ENCODE data around the gene SRD5A1.

The SRD5A1 gene

DNA sequence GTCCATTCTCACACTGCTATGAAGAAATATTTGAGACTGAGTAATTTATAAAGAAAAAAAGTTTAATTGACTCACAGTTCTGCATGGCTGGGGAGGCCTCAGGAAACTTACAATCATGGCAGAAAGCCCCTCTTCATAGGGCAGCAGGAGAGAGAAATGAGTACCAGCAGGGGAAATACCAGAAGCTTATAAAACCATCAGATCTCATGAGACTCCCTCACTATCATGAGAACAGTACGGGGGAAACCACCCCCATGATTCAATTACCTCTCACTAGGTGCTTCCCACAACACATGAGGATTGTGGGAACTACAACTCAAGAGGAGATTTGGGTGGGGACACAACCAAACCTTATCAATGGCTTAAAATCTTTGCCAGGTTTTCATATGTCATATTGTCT, 59.7 kb downstream of the SRD5A1 start:
- no peak for DNase-seq

- DNase-seq = no peak
Measured at GRCh38 chr5:6698696-6699095, 65.5 kb downstream of the SRD5A1 start.

GRCh38 chr5:6699357-6699756, 66.1 kb downstream of the SRD5A1 start:
- no peak for DNase-seq

DNA sequence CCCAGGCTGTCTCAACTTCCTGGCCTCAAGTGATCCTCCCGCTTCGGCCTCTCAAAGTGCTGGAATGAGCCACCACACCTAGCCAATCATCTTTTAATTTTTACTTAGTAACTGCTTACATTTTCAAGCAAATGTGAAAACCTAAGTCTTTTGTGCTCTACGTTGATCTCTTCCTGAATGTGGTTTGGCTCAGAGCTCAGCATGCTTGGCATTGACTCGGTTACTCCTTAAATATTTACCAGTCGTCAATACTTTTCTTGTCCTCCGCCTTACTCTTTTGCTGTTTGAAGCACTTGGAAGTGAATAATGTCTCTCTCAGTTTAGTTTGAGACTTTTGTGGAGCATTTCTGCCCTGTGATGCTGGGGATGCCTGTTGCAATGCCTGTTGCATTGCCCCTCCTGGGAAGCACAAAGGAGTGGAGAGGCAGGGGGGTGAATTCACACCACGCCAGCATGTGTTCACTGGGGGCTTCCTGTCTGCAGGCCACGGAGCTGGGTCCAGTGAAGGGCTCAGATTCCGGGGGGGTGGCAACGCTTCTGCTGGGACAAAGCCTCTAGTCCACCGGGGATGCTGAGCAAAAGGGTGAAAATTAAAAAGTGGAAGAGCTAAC, 66.9 kb downstream of the SRD5A1 start:
- no peak for DNase-seq

DNA sequence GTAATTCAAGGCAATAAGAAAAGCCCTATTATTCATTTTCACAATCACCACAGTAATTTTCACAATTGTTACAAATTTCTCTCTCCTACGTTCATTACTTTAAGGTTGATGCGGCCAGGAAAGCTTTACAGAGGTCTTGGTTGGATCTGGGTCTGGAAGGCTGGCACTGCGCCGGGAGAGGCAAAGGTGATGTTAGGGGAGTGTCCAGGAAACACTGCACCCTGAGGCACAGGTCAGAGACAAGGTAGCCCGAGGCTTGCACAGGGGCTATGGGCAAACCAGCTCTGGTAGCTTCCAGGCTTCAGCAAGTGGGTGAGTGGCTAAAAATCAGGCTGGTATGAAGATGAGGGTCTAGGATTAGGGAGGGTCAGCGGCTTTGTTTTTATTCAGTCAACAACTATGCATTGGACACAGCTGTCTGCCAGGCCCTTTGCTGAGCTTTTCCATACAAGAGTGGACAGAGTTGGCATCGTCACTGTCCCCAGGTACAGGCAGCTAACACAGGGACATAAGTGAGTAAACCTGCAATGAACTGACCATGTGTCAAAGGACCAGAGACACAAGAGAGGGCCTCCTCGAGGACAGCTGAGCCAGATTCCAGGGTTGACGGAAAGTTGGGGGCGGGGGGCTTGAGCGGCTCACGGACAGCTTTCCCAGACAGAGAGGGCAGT, 67.6 kb downstream of the SRD5A1 start:
- no peak for DNase-seq

DNA sequence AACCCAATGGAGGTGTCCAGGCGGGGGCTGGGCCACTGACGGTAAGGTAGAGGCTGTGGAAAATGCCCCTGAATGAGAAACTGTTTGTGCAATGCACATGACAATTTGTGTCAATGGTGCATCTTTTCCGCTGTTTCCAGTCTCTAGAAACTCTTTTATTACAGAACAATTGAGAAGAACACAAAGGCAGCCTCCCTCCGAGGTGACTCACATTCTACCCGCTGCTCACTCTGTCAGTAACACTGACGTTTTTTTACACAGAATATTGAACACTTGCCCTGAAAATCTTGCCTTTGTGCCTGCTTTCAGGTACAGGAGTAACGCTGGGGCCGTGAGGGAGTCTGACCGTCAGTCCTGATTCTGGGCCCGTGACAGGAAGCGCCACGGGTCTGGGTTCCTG, 68.3 kb downstream of the SRD5A1 start:
- DNase-seq = no peak

DNA sequence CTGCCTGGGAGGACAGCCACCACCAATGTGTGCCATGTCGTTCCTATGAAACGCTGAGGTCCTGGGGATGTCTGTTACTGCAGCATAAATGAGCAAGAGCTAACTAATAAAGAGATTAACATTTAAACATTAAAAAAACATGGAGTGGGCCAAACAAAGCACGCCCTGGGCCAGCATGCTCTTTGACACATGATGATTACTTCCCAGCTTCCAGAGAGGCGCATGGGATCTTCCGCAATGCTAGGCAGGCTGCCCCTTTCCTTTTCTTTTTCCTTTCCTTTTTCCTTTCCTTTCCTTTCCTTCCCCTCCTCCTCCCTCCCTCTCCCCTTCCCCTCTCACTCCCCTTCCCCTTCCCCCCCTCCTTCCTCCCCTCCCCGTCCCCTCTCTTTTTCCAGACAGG, 69.4 kb downstream of the SRD5A1 start:
- no peak for DNase-seq

- DNase-seq = no peak
Measured at GRCh38 chr5:6703806-6704205, 70.6 kb downstream of the SRD5A1 start.

DNA sequence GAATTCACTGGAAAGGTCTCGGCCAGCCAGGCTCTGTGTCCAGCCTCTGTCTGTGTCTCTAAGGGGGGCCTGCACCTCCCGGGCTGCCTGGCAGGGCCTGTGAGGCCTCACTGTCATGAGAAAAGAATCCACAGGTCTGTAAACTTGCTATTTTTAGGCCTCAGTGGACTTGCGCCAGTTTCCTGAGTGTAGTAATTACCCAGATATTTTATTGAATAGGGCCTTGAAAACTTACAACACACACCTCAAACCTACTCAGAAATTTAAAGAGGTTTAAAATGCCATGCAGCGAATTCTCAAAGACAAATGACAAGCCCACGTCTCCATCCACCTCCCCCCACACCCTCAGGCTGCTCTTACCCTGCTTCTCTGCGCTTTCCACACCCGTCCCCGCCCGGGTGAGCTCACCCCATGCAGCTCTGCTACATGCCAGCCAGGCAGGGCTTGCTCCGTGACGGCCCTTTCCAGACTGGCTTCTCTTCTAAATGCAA, 71.2 kb downstream of the SRD5A1 start:
- DNase-seq = no peak

DNA sequence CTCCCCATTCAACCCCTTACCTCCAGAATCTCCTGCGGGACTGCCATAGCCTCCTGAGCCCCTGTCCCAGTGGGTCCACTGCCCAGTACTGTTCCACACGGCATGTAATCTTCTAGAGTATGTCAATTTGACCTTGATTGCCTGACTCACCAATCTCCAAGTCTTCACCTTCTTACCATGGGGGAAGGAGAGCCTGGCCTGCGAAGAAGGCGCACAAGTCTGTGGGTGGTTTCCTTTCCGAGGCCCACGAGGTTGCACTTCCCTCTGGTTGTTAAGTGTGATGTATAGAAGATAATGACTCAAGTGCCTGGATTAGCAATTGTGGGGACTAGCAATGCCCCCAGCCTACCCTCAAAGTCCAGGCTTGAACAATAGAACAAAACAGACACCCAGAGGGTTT, 71.8 kb downstream of the SRD5A1 start:
- DNase-seq = no peak

GRCh38 chr5:6705959-6706358, 72.7 kb downstream of the SRD5A1 start:
- DNase-seq = no peak

DNA sequence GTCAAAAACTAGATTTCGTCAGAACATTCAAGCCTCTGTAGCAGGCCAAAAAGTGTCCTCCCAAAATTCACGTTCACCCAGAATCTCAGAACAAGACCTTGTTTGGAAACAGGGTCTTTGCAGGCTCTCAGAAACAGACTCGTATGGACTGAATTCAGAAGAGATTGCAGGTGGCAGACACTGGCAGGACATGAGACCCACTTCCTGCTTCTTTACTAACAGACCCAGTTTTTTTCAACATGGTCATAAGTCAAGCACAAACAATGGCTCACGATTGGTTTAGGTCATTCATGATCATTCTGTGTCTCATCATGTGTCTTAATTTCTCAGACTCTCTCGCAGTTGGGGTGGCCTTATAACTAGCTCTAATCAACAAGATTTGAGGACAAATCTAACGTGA, 74.6 kb downstream of the SRD5A1 start:
- no peak for DNase-seq

- DNase-seq = no peak
Measured at GRCh38 chr5:6708814-6709213, 75.6 kb downstream of the SRD5A1 start.

DNA sequence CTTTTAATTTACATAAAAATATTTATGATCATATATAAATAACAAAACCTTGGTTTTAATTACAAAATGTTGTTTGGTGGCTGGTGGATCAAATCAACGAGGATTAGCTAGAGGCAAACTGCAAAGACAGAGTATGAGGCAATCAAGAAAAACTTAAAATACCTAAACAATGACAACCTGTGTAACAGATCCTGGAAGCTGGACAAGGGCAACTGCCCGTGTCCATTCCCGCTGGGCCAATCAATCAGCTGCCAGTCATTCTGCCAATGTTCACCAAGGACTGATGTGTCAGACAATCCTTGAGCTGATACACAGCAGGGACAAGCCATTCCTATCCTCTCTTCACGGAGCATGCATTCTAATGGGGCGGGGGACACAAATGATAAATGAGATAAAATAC, 76.8 kb downstream of the SRD5A1 start:
- DNase-seq = no peak

- no peak for DNase-seq
Measured at GRCh38 chr5:6710551-6711318, 77.5 kb downstream of the SRD5A1 start.

GRCh38 chr5:6711409-6712141, 78.3 kb downstream of the SRD5A1 start:
- DNase-seq = no peak

GRCh38 chr5:6712142-6712576, 78.9 kb downstream of the SRD5A1 start:
- peak; percentile 41 for DNase-seq

DNA sequence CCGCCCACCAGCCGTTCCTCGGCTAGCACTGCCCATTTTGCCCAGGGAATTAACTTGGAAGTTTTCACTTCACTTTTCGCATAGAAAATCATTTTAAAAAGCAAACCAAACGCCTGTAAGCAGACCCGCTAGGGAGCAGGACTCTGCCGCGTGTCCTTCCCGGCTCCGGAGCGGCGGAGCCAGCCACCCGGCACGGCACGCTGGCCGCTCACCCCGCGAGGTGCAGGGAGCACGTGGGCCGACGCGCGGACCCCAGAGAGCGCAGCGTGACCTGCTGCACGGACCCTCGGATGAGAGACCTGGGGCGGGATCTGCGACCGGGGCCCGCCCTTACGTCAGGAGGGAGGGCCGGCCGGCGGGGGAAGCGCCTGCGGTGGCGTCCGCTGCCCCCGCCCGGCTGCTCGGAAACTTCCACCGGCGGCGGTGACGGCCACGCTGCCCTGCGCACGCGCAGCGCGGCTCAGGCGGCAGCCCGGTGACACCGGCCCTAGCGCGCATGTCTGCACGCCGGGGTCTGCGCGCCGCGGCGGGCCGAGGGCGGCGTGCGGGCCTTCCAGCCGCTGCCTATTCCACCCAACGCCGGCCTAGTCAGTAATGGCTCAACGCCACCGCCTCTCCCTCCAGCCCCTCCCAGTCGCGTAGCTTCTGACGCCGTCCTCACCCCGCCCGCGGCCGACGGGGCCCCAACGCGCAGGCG, 79.5 kb downstream of the SRD5A1 start:
- DNase-seq = peak; percentile 97

- no peak for DNase-seq
Measured at GRCh38 chr5:6713274-6714225, 80.3 kb downstream of the SRD5A1 start, which contains the start of gene TENT4A. Gene TENT4A, plus strand, starts transcription at chr5:6713432. Its CDS starts 552 bp downstream, at chr5:6713984.

- DNase-seq = no peak
Measured at GRCh38 chr5:6714226-6715041, 81.2 kb downstream of the SRD5A1 start.

All from activated CD4-positive, alpha-beta T cell treated with anti-CD3 and anti-CD28 coated beads, Interleukin-2, amount 50 U/mL, for 16 hours (primary cell).